ENCODE results near the gene ANLN.
"Not testable (repeated sequence)": the region's sequence is repeated elsewhere in the genome, so short reads cannot be mapped to it uniquely, and the experiment has no call there.

Gene ANLN

GRCh38 chr7:36468370-36469101 lies 78.9 kb downstream of the ANLN start:
- DNase-seq = no peak

- no peak for DNase-seq
These were observed 79.6 kb downstream of the ANLN start for GRCh38 chr7:36469236-36469635.

GRCh38 chr7:36472141-36472729 lies 82.6 kb downstream of the ANLN start:
- no peak for DNase-seq

- peak in 2 of 5 donors; percentile 9 to 34 for DNase-seq
These were observed 84.0 kb downstream of the ANLN start for GRCh38 chr7:36473454-36474282.

- peak in 1 of 5 donors; percentile 45 for DNase-seq
These were observed 84.8 kb downstream of the ANLN start for GRCh38 chr7:36474283-36475010.

GRCh38 chr7:36475011-36475342 lies 85.3 kb downstream of the ANLN start:
- DNase-seq = no peak

GRCh38 chr7:36475381-36475780 lies 85.7 kb downstream of the ANLN start:
- peak in 1 of 5 donors; percentile 5 for DNase-seq

- no peak for DNase-seq
These were observed 89.1 kb downstream of the ANLN start for GRCh38 chr7:36478745-36479144.

GRCh38 chr7:36483853-36484252 lies 94.2 kb downstream of the ANLN start:
- not testable (repeated sequence) for DNase-seq

GRCh38 chr7:36484265-36484664 lies 94.6 kb downstream of the ANLN start:
- DNase-seq = no peak

- DNase-seq = no peak
These were observed 96.7 kb downstream of the ANLN start for GRCh38 chr7:36486336-36486735.

- DNase-seq = peak in 2 of 5 donors; percentile 37 to 60
These were observed 98.2 kb downstream of the ANLN start for GRCh38 chr7:36487756-36488336.

GRCh38 chr7:36488672-36489071 lies 99.0 kb downstream of the ANLN start:
- not testable (repeated sequence) for DNase-seq

- DNase-seq = no peak
These were observed 100.8 kb downstream of the ANLN start for GRCh38 chr7:36490419-36490830.

GRCh38 chr7:36491317-36491716 lies 101.7 kb downstream of the ANLN start:
- no peak for DNase-seq

GRCh38 chr7:36496576-36496975 lies 106.9 kb downstream of the ANLN start:
- no peak for DNase-seq

GRCh38 chr7:36497176-36497575 lies 107.5 kb downstream of the ANLN start:
- not testable (repeated sequence) for DNase-seq

- no peak for DNase-seq
These were observed 108.1 kb downstream of the ANLN start for GRCh38 chr7:36497775-36498174.
